ENCODE results near the gene PAK3. TPM values are rescaled to one million over a fixed set of nuclear protein-coding genes. Genes with fewer than 3 reads are reported as not detected.
A peak's percentile ranks its signal among the peaks of the same experiment; 100 is the strongest.

The PAK3 gene
- total RNA-seq (ENCODE audit: low replicate concordance): 8.3 and 12.5 TPM in 2 replicates

- peak within 1 kb of the TSS; percentile 91 for H3K27ac Mint-ChIP-seq
- H3K4me3 Mint-ChIP-seq: peak within 1 kb of the TSS; percentile 94
- peaks cover 13% of the 10 kb centered on the region for H3K4me1 ChIP-seq
- peaks cover 4% of the 10 kb centered on the region for H3K27me3 Mint-ChIP-seq (ENCODE audit: insufficient read depth, low read depth)
- H3K4me2 ChIP-seq: peak within 1 kb of the TSS; percentile 74
- TF ChIP-seq, protein P1, sequence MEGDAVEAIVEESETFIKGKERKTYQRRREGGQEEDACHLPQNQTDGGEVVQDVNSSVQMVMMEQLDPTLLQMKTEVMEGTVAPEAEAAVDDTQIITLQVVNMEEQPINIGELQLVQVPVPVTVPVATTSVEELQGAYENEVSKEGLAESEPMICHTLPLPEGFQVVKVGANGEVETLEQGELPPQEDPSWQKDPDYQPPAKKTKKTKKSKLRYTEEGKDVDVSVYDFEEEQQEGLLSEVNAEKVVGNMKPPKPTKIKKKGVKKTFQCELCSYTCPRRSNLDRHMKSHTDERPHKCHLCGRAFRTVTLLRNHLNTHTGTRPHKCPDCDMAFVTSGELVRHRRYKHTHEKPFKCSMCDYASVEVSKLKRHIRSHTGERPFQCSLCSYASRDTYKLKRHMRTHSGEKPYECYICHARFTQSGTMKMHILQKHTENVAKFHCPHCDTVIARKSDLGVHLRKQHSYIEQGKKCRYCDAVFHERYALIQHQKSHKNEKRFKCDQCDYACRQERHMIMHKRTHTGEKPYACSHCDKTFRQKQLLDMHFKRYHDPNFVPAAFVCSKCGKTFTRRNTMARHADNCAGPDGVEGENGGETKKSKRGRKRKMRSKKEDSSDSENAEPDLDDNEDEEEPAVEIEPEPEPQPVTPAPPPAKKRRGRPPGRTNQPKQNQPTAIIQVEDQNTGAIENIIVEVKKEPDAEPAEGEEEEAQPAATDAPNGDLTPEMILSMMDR (IDR thresholded peaks at IDR 0.05): peak; percentile 5
- no peak for TF ChIP-seq EZH2phosphoT487 (IDR thresholded peaks at IDR 0.05)
- peaks cover 24% of the 10 kb centered on the region for H3F3A ChIP-seq (ENCODE audit: low read depth)
- no peaks in the 10 kb centered on the region for H3K36me3 ChIP-seq
- H3K27me3 ChIP-seq: no peaks in the 10 kb centered on the region
- H2AFZ ChIP-seq (replicated peaks): peak within 1 kb of the TSS; percentile 97
- peak; percentile 79 for DNase-seq (ENCODE audit: low spot score)
- H3K79me2 ChIP-seq (ENCODE audit: low read depth): peaks cover 20% of the 10 kb centered on the region
- H3K4me1 Mint-ChIP-seq: peaks cover 49% of the 10 kb centered on the region
- peak within 1 kb of the TSS; percentile 41 for H3K9ac ChIP-seq
- H3K36me3 Mint-ChIP-seq: peaks cover 6% of the 10 kb centered on the region
- H4K20me1 ChIP-seq (ENCODE audit: low read depth): no peaks in the 10 kb centered on the region
- H3K27ac ChIP-seq: no peak within 1 kb of the TSS
- no peaks in the 10 kb centered on the region for H3K9me3 ChIP-seq (ENCODE audit: low read depth)
- H3K4me3 ChIP-seq: peak within 1 kb of the TSS; percentile 81
- H3K9me3 Mint-ChIP-seq: no peaks in the 10 kb centered on the region
Observed at GRCh38 chrX:111095974-111096895, at the start of gene PAK3. Gene PAK3, plus strand, starts transcription at chrX:111096191. Its CDS starts 26,913 bp downstream, at chrX:111123104.

DNA sequence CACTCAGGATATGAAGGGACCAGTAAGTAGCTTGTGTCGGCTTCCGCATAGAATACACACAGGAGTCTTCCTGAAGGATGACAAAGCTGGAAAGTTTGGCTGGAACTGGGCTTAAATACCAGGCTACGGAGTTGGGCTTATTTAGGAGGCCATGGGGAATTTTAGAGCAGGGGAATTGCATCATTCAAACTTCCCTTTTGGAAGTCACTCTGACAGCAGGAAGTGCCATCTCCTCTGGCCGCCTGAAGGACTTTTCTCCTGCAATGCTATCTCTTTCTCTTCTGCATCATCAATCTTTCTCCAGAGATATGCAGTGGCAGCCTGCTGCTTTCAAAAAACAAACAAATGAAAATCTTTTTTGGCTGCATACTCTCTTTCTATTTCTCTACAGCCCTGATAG is 48.4 kb upstream of the PAK3 start:
- H3K4me2 ChIP-seq: no peak overlapping the region
- Mint-ChIP-seq H3K9me3 (no peaks in the 10 kb centered on the region), H3K4me1 (no peaks in the 10 kb centered on the region), H3K27ac (no peak overlapping the region), H3K36me3 (peaks cover 2% of the 10 kb centered on the region), H3K4me3 (no peak overlapping the region), H3K27me3 (ENCODE audit: insufficient read depth, low read depth) (no peaks in the 10 kb centered on the region)
- H4K20me1 ChIP-seq (ENCODE audit: low read depth): no peaks in the 10 kb centered on the region
- H3K27me3 ChIP-seq: no peaks in the 10 kb centered on the region
- H3F3A ChIP-seq (ENCODE audit: low read depth): no peaks in the 10 kb centered on the region
- no peak overlapping the region for H3K27ac ChIP-seq
- no peaks in the 10 kb centered on the region for H3K36me3 ChIP-seq
- H2AFZ ChIP-seq (replicated peaks): no peak overlapping the region
- no peaks in the 10 kb centered on the region for H3K4me1 ChIP-seq
- TF ChIP-seq EZH2phosphoT487 (IDR thresholded peaks at IDR 0.05) (no peak), EZH2 (IDR thresholded peaks at IDR 0.05) (no peak)
- TF ChIP-seq, protein P1 (IDR thresholded peaks at IDR 0.05): no peak
- no peak for DNase-seq (ENCODE audit: low spot score)
- no peaks in the 10 kb centered on the region for H3K79me2 ChIP-seq (ENCODE audit: low read depth)
- H3K9me3 ChIP-seq (ENCODE audit: low read depth): no peaks in the 10 kb centered on the region
- H3K4me3 ChIP-seq: no peak overlapping the region
- H3K9ac ChIP-seq: no peak overlapping the region

DNA sequence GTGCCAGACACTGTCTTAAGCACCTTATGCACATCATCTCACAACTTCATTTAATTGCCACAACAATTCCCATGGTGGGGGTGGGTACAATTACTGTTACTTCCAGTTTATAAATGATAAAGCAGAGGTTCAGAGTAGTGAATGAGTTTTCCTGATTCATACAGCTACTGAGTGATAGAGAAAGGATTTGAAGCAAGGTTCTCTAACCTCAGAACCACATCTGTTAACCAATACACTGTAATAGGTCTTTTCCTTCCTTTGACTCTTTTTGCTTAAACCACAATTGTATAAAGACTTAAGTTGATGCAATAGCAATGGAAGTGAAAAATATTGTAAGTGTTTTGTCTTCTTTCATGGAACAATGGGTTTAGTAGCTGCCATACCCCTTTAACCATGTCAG is 43.5 kb upstream of the PAK3 start:
- H3K36me3 ChIP-seq: no peaks in the 10 kb centered on the region
- H3K4me2 ChIP-seq: no peak overlapping the region
- no peaks in the 10 kb centered on the region for H3K4me1 ChIP-seq
- H4K20me1 ChIP-seq (ENCODE audit: low read depth): no peaks in the 10 kb centered on the region
- H3K27me3 ChIP-seq: no peaks in the 10 kb centered on the region
- Mint-ChIP-seq H3K27me3 (ENCODE audit: insufficient read depth, low read depth) (no peaks in the 10 kb centered on the region), H3K4me1 (no peaks in the 10 kb centered on the region), H3K4me3 (no peak overlapping the region), H3K27ac (no peak overlapping the region), H3K9me3 (peaks cover 2% of the 10 kb centered on the region), H3K36me3 (peaks cover 2% of the 10 kb centered on the region)
- TF ChIP-seq, protein P1 (IDR thresholded peaks at IDR 0.05): no peak
- TF ChIP-seq EZH2phosphoT487 (IDR thresholded peaks at IDR 0.05) (no peak), EZH2 (IDR thresholded peaks at IDR 0.05) (no peak)
- no peak overlapping the region for H3K9ac ChIP-seq
- H3K4me3 ChIP-seq: no peak overlapping the region
- H3K27ac ChIP-seq: no peak overlapping the region
- DNase-seq (ENCODE audit: low spot score): no peak
- H3K79me2 ChIP-seq (ENCODE audit: low read depth): no peaks in the 10 kb centered on the region
- H3K9me3 ChIP-seq (ENCODE audit: low read depth): no peaks in the 10 kb centered on the region
- no peaks in the 10 kb centered on the region for H3F3A ChIP-seq (ENCODE audit: low read depth)
- no peak overlapping the region for H2AFZ ChIP-seq (replicated peaks)
